Omental fat pad (tissue), 4 donors: Measurements from ENCODE around the gene MOK. TPM values are rescaled to one million over a fixed set of nuclear protein-coding genes. Genes with fewer than 3 reads are reported as not detected.

Experiments
- ATAC-seq: fragments of 150-250 bp; one replicate; pipeline ENCODE4 v1.9.1; 2016; ENCODE audit warnings: mild to moderate bottlenecking, moderate library complexity; ENCODE audit not compliant: low FRiP score
- DNase-seq: peaks from one replicate; pipeline ENCODE4 v3.0.0-alpha.2; 2019; ENCODE audit warnings: low spot score
- total RNA-seq, 4 donors: library from RNA; depleted of rRNA; stranded (reverse); fragments of >200 nt; gene quantifications; one replicate each; pipeline ENCODE4 v1.1.0, GENCODE V29; 2016
- TF ChIP-seq, protein P1 (sequence below), 3 donors: fragments of 450-650 bp; IDR thresholded peaks; one replicate each; pipeline ENCODE4 v1.5.1; 2016 to 2017; ENCODE audit warnings: antibody characterized with exemption in 3 of 3, mild to moderate bottlenecking in 3 of 3, moderate library complexity in 2 of 3

Gene MOK
- total RNA-seq, 4 donors from 2014 or later, result 11.6 to 21.9 (median 12.6) TPM

DNA sequence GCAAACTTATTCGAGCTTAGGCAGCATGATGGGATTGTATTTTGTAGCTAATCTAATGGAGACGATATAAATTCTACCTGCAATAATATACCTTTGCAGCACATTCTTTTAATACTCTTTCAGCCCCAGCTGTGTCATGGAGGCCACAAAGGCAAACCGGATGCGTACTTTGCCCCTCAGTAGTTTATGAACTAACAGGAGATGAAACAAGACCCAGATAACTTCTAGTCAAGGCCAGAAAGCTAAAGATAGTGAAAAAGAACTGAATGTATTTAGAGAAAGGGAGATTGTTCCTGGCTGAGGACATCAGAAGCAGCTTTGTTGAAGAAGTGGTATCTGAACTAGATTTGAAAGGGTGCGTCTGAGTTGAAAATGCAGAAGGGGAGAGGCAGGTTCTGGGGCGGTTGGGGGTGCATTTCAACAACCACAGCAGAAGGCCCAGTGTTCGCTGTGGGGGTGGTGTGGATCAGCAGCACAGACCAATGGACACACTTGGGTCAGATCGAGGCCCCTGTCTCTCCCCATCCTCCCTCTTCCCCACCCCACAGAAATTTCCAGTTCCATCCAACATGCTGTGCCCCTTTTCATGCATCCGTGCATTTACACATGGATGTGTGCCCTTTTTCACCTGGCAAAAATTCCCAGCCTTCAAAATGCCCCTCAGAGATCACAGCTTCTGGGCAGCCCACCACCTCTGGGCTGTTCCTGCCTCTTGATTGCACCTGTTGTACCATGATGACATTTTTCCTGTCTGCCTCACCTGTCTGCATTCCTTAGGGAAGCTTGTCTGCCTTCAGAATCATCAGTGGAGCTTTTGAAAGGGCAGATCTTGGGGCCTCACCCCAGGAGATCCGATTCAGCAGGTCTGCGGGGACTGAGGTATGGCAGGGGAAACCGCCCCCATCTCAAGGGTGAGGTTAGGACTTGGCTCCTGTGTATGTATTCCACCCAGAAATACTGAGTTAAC, 16.8 kb upstream of the MOK start:
- DNase-seq (no peak), ATAC-seq (no peak)
- TF ChIP-seq, protein P1, sequence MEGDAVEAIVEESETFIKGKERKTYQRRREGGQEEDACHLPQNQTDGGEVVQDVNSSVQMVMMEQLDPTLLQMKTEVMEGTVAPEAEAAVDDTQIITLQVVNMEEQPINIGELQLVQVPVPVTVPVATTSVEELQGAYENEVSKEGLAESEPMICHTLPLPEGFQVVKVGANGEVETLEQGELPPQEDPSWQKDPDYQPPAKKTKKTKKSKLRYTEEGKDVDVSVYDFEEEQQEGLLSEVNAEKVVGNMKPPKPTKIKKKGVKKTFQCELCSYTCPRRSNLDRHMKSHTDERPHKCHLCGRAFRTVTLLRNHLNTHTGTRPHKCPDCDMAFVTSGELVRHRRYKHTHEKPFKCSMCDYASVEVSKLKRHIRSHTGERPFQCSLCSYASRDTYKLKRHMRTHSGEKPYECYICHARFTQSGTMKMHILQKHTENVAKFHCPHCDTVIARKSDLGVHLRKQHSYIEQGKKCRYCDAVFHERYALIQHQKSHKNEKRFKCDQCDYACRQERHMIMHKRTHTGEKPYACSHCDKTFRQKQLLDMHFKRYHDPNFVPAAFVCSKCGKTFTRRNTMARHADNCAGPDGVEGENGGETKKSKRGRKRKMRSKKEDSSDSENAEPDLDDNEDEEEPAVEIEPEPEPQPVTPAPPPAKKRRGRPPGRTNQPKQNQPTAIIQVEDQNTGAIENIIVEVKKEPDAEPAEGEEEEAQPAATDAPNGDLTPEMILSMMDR (IDR thresholded peaks at IDR 0.05), result no peak

DNA sequence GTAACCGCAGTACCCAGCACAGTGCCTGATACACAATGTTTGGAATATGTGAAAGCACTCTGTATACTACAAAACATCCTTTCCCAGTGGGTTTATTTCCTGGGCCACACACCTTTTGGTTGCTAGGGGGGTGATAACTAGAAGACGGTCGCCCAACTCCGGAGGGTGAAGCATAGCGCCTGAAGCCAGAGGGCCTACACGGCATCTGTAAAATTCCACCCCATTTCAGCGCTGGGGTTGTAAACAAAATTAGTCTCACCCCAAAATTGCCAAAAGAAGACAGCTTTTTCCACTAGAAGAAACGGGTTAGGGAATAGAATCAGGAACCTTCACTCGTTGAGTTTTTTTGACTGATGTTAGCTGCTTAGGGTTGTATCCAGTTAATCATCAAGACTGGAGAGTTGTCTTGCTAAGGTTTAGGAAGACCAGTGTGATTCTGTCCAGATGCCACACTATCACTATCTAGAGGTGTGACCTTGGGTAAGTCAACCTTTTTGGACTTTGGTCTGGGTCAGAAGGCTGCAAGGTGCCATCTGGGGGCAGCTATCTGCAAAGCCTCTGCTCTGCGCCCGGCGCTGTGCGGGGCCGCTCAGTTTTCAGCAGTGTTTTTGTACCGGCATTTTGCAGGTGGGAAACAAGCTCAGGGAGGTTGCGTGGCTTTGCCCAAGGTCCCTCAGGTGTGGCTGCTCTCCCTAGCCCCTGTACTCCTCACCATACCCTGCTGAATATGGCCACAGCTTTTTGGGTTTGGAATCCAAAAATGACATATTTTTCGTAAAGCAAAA, 15.9 kb upstream of the MOK start:
- ATAC-seq, result no peak
- no peak for DNase-seq
- TF ChIP-seq, protein P1 (IDR thresholded peaks at IDR 0.05), result no peak

DNA sequence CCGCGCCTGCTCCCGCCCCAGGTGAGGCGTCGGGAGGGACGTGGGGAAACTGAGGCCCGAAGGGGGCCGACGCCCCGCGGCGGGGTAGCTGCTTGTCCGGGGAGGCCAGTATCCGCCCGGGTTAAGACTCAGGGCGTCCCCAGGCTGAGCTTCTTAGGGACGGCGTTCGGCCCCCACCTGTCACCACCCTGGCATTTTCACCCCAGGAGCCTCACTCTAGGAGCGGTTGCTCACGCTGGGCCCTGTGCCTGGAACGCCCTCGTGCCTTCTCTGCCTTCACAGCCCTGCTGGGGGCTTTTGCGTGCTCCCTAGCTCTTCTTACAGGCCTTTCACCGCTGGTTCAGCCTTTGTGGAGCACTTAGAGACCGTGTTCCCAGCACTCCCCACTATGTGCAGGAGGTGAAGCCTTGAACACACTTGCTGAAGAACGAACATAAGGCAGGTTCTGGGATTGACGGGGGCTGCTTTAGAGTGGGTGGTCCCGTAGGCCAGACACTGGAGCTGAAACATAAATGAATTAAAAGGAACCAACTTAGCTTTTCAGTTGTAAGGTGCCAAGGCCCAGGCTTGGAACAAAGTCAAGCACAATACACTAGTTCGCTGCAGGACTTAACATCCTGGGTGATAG, 15.2 kb upstream of the MOK start:
- ATAC-seq (peak; percentile 34), DNase-seq (no peak)
- TF ChIP-seq, protein P1 (IDR thresholded peaks at IDR 0.05), result no peak

DNA sequence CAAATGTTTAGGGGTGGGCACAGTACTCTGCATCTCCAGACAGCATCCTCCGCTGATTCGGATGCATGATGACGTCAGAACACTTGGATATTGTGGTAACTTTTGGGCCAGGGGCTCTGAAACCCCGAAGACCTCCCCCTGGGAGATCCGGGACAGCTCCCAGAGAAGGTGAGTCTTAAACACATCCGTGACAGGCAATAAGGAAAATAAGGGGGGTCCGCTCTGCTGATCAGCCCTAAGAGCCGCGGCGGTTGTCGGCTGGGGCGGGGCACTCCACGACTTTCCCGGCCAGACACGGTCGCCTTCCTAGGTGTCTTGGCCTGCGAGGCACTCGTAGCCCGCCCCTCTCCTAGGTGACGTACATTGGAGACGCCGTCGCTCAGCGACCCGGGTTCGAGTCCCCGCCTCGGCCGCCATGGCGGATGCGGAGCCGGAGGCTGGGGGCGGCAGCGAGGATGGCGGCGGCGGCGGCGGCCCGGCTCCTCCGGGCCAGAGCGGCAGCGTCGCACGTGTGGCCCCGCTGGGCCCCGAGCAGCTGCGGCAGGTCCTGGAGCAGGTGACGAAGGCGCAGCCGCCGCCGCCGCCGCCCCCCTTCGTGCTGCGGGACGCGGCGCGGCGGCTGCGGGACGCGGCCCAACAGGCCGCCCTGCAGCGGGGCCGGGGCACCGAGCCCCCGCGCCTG, 14.5 kb upstream of the MOK start, which contains the start of gene ZNF839:
ZNF839 (plus strand) TSS at position 396 of the 682 bp plus-strand sequence; CDS start at position 416, 20 bp downstream.
- DNase-seq, result peak; percentile 70
- ATAC-seq, result peak; percentile 73
- TF ChIP-seq, protein P1 (IDR thresholded peaks at IDR 0.05), result no peak

DNA sequence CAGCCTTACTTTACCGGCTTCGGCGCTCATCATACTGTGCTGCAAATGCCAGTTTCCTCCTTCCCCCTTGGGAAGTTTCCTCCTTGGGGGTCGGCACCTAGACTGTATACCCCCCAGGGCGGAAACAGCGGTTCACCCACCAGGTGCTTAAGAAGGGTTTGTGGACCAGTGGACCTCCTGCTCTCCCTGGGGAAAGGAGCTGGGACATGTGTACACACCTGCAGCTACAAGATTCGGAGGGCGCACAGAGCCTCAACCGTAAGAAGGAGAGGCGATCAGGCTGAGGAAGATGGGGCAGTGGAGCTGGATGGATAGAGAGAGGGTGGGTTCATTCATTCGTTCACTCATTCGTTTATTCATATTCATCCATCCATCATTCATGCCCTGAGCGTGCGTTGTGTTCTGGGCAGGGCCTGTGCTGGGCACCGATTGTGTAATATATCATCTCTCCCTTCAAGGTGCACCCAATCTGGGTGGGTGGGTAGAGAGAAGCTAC, 13.9 kb upstream of the MOK start:
- ATAC-seq (no peak), DNase-seq (no peak)

More for the DNA sequence above, 13.9 kb upstream of the MOK start:
- TF ChIP-seq, protein P1 (IDR thresholded peaks at IDR 0.05), result no peak
